Parathyroid adenoma (tissue), 2 donors: Measurements from ENCODE around the gene KMT5C.
"Not testable (repeated sequence)": the region's sequence is repeated elsewhere in the genome, so short reads cannot be mapped to it uniquely, and the experiment has no call there.

ENCODE experiments used
- H2AFZ ChIP-seq: fragments of 300-600 bp; sonication (generic); one replicate; pipeline ENCODE4 v1.7.0; 2017; ENCODE audit warnings: antibody characterized with exemption, mild to moderate bottlenecking
- H3K27ac ChIP-seq: fragments of 300-600 bp; sonication (generic); one replicate; pipeline ENCODE4 v1.7.0; 2017
- H3K27me3 ChIP-seq: fragments of 300-600 bp; sonication (generic); one replicate; pipeline ENCODE4 v1.7.0; 2017; ENCODE audit warnings: low read length; ENCODE audit not compliant: control insufficient read depth, insufficient read depth
- H3K36me3 ChIP-seq: fragments of 300-600 bp; sonication (generic); one replicate; pipeline ENCODE4 v1.7.0; 2017; ENCODE audit warnings: low read length; ENCODE audit not compliant: control insufficient read depth, insufficient read depth
- H3K4me1 ChIP-seq: fragments of 300-600 bp; sonication (generic); one replicate; pipeline ENCODE4 v1.7.0; 2017; ENCODE audit warnings: control low read depth
- H3K4me2 ChIP-seq: fragments of 300-600 bp; sonication (generic); one replicate; pipeline ENCODE4 v1.7.0; 2017; ENCODE audit warnings: low read length
- H3K4me3 ChIP-seq: fragments of 300-600 bp; sonication (generic); one replicate; pipeline ENCODE4 v1.7.0; 2017; ENCODE audit warnings: low read depth, low read length
- H3K79me2 ChIP-seq: fragments of 300-600 bp; sonication (generic); one replicate; pipeline ENCODE4 v1.7.0; 2017; ENCODE audit warnings: control low read depth
- H3K9ac ChIP-seq: fragments of 300-600 bp; sonication (generic); one replicate; pipeline ENCODE4 v1.7.0; 2017; ENCODE audit warnings: mild to moderate bottlenecking
- H3K9me3 ChIP-seq: fragments of 300-600 bp; sonication (generic); one replicate; pipeline ENCODE4 v1.7.0; 2017; ENCODE audit warnings: low read length; ENCODE audit not compliant: control insufficient read depth
- TF ChIP-seq, protein P1 (sequence below): fragments of 300-600 bp; sonication (generic); IDR thresholded peaks from one replicate; pipeline ENCODE4 v1.7.0; 2017; ENCODE audit warnings: antibody characterized with exemption, mild to moderate bottlenecking
- donor health status: primary hyperparathyroidism.

The KMT5C gene

GRCh38 chr19:55321466-55322137, 18.1 kb upstream of the KMT5C start:
- no peaks in the 10 kb centered on the region for H3K27me3 ChIP-seq
- H3K36me3 ChIP-seq = no peaks in the 10 kb centered on the region
- no peak overlapping the region for H3K4me2 ChIP-seq
- TF ChIP-seq, protein P1, sequence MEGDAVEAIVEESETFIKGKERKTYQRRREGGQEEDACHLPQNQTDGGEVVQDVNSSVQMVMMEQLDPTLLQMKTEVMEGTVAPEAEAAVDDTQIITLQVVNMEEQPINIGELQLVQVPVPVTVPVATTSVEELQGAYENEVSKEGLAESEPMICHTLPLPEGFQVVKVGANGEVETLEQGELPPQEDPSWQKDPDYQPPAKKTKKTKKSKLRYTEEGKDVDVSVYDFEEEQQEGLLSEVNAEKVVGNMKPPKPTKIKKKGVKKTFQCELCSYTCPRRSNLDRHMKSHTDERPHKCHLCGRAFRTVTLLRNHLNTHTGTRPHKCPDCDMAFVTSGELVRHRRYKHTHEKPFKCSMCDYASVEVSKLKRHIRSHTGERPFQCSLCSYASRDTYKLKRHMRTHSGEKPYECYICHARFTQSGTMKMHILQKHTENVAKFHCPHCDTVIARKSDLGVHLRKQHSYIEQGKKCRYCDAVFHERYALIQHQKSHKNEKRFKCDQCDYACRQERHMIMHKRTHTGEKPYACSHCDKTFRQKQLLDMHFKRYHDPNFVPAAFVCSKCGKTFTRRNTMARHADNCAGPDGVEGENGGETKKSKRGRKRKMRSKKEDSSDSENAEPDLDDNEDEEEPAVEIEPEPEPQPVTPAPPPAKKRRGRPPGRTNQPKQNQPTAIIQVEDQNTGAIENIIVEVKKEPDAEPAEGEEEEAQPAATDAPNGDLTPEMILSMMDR = no peak
- no peaks in the 10 kb centered on the region for H3K4me1 ChIP-seq
- H3K27ac ChIP-seq = no peak overlapping the region
- H3K4me3 ChIP-seq = no peak overlapping the region
- no peak overlapping the region for H2AFZ ChIP-seq
- no peaks in the 10 kb centered on the region for H3K9me3 ChIP-seq
- H3K79me2 ChIP-seq = no peaks in the 10 kb centered on the region
- H3K9ac ChIP-seq = no peak overlapping the region

DNA sequence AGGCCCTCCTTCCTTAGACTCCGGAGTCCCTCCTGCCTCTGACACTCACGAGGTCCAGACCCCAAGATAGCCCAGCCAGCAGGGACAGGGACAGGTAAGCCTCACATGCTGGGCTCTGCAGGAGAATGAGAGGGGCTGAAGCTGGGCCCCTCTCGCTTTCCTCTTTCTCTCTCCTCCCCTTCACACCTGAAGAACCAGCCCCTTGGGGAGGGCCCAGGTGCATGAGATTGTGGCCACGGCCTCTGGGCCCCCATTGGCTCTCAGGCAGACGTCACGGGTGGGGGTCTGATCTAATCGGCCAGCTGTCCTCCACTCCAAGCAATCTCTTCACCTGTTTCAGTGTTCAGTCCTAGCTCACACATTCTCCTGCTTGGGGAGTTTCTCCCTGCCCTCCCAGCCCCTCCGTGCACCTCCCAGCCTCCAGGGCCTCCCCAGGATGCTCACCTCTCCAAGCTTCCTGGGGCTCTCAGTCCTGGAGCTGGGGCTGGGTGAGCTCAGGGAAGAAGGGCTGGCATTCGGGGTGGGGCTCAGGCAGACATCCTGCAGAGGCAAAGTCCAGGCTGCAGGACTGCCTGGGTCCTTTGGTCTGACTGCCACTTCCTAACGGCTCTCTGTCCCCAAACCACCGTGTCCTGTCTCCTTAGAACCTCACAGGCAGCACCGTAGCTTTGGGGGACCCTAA, 17.3 kb upstream of the KMT5C start:
- Histone ChIP-seq H3K4me1 (no peaks in the 10 kb centered on the region), H3K9ac (no peak overlapping the region), H3K27me3 (no peaks in the 10 kb centered on the region), H3K9me3 (no peaks in the 10 kb centered on the region), H3K4me2 (no peak overlapping the region), H2AFZ (no peak overlapping the region), H3K79me2 (no peaks in the 10 kb centered on the region), H3K4me3 (no peak overlapping the region), H3K27ac (no peak overlapping the region), H3K36me3 (no peaks in the 10 kb centered on the region)
- TF ChIP-seq, protein P1 = no peak

DNA sequence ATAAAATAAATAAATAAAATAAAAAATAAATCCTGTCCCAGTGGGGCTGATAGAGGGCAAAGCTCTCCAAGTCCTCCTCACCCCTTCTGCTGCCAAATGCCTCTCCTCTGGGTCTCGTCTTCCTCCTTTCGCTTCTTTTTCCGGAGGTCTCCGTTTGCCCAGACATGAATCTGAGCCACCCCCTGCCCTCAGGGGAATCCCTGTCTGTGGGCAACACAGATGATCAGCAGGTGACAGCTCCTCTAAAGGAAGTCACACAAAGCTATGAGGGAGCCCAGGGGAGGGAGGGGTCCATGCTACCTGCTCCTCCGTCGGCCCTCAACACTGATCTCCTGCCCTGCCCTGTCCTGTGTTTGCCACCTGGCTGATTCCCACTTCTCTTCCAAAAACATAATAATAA, 15.0 kb upstream of the KMT5C start:
- Histone ChIP-seq H3K4me2 (no peak overlapping the region), H3K9ac (no peak overlapping the region), H3K4me3 (no peak overlapping the region), H3K4me1 (no peaks in the 10 kb centered on the region), H2AFZ (no peak overlapping the region), H3K27ac (no peak overlapping the region), H3K27me3 (no peaks in the 10 kb centered on the region), H3K36me3 (no peaks in the 10 kb centered on the region), H3K9me3 (no peaks in the 10 kb centered on the region), H3K79me2 (no peaks in the 10 kb centered on the region)
- TF ChIP-seq, protein P1 = no peak

GRCh38 chr19:55325172-55325571, 14.5 kb upstream of the KMT5C start, which contains the start of gene TMEM150B:
Gene TMEM150B, minus strand, starts transcription at chr19:55325341. Its CDS starts 4,305 bp downstream, at chr19:55321036.
- Histone ChIP-seq H3K27me3 (no peaks in the 10 kb centered on the region), H3K27ac (no peak within 1 kb of the TSS), H2AFZ (no peak within 1 kb of the TSS), H3K36me3 (no peaks in the 10 kb centered on the region), H3K4me1 (no peaks in the 10 kb centered on the region), H3K79me2 (no peaks in the 10 kb centered on the region), H3K9me3 (no peaks in the 10 kb centered on the region), H3K4me2 (no peak within 1 kb of the TSS), H3K9ac (no peak within 1 kb of the TSS), H3K4me3 (no peak within 1 kb of the TSS)
- TF ChIP-seq, protein P1 = no peak

DNA sequence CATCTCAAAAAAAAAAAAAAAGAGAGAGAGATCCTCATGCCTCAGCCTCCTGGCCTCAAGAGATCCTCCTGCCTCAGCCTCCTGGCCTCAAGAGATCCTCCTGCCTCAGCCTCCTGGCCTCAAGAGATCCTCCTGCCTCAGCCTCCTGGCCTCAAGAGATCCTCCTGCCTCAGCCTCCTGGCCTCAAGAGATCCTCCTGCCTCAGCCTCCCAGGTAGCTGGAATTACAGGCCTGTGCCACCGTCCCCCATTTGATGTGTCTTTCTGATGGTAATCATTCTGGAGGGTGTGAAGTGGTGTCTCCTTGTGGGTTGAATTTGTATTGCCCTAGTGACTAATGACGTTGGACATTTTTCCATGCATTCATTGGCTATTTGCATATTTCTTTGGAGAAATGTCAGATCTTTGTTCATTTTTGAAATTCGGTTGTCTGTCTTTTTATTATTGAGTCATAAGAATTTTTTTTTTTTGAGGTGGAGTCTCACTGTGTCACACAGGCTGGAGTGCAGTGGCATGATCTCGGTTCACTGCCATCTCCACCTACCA, 10.8 kb upstream of the KMT5C start:
- not testable (repeated sequence) for H3K79me2 ChIP-seq, H3K4me1 ChIP-seq, H3K27ac ChIP-seq, H3K4me3 ChIP-seq, H3K27me3 ChIP-seq, H3K9ac ChIP-seq, H3K4me2 ChIP-seq, H3K9me3 ChIP-seq, H3K36me3 ChIP-seq, H2AFZ ChIP-seq

- H3K9ac ChIP-seq, H3K9me3 ChIP-seq, H3K4me2 ChIP-seq, H3K36me3 ChIP-seq, H3K27ac ChIP-seq, H3K4me3 ChIP-seq, H2AFZ ChIP-seq, H3K4me1 ChIP-seq, H3K27me3 ChIP-seq, H3K79me2 ChIP-seq: not testable (repeated sequence)
Measured at GRCh38 chr19:55329791-55330190, 9.9 kb upstream of the KMT5C start.
